ENCODE data around the gene COL1A1. TPM values are rescaled to one million over a fixed set of nuclear protein-coding genes. Genes with fewer than 3 reads are reported as not detected.

The COL1A1 gene
- 4.6 to 9.7 TPM (median 6.6 TPM) in 5 replicates for total RNA-seq (2022; extraction: Qiagen RNA extraction; ENCODE audit: low read depth)

DNA sequence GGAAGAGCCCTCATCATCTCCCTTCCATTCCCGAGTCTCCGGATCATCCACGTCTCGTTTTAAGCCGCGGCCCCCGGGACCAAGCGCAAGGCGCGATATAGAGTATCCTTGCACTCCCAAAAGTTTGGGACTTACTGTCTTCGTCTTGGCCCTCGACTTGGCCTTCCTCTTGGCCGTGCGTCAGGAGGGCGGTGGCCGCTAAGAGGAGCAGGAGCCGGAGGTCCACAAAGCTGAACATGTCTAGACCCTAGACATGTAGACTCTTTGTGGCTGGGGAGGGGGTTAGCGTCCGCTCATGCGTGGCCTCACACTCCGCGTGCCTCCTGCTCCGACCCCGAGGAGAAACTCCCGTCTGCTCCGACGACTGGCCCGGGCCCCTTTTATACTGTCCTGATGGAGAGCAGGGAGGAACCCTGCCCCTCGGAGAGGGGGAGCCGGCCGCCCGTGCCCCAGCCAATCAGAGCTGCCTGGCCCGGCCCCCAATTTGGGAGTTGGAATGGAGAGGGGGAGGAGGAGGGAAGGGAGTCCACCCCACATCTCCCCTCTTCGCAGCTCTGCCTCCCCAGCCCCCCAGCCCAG is at the start of gene COL1A1:
TSS of gene COL1A1 (minus strand) at position 356 of the 579 bp plus-strand sequence. CDS start at position 238, 118 bp downstream.

DNA sequence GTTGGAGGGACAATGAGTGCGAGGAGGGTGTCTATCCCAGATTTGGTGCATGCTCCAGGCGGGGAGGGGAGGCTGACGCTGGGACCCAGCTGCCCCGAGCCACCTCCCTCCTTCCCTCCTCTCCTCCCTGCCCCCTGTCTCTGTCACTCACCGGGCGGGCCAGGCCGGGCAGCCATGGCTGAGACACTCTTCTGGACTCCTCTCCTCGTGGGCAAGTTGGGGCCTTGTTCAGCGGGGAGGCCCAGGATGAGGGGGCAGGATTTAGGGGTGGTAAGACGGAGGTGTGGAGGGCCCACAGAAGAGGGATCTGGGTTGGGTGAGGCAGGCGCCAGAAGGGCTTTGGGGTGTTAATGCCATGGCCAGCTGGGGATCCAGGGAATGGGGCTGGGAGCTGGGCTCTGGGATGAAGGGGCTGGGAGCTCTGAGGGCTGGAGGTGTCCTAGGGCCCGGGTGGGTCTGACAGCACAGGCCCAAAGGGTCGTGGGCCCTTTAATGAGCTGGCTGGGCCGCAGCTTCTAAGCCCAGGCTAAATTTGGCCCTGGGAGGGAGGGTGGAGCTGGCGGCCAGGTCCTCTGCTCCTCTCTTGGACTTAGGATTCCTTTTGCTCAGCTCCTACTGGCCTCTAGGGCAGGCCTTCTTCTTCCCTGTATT is 35.4 kb downstream of the COL1A1 start, which contains the start of gene SGCA:
TSS of gene SGCA (plus strand) at position 139 of the 651 bp plus-strand sequence. CDS start at position 175, 36 bp downstream.

DNA sequence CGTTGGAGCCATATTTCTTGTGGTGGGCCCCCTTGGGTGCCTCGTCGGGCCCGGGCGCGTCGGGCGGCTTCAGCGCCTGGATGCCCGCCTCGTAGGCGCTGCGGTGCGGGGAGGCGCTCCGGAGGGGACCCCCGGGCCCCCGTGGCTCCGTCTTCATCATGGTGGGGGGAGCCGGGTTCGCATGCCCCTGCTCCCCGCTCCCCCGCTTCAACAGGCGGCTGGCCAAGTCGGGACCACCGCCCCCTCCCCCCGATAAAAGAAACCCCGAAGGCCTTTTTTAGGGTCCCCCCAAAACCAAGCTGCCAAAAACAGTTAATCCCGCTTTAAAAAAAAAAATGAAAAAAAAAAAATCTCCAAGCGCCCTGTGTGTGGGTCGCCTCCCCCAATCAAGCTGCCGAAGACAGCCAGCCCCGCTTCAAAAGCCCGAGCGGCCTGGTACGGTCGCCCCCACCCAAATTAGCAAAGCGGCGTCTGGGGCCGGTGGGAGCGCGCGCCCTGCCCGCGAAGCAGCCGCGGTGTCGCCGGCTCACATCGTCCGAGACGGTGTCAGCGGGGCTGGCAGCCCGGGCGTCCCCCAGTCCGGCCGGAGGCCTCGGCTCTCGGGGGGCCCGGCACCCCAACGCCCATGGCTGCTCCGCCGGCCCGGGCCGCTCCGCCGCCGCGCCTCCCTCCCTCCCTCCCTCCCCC is 50.9 kb downstream of the COL1A1 start, which contains the start of gene PPP1R9B:
TSS of gene PPP1R9B (minus strand) at position 324 of the 687 bp plus-strand sequence. CDS start at position 160, 164 bp downstream.

Other genes starting within 250 kb of the COL1A1 start
- 2.0 to 3.5 TPM (median 3.1 TPM) in 5 replicates for gene DLX4, start 232.4 kb downstream of the COL1A1 start, total RNA-seq (2022; extraction: Qiagen RNA extraction; ENCODE audit: low read depth)
- gene DLX3, start 206.4 kb downstream of the COL1A1 start, total RNA-seq (2022; extraction: Qiagen RNA extraction; ENCODE audit: low read depth): 0.05 to 0.10 TPM (median 0.10 TPM) in 4 of 5 replicates, not detected in the other
- 435 to 522 TPM (median 487 TPM) in 5 replicates for gene ITGA3, start 145.5 kb downstream of the COL1A1 start, total RNA-seq (2022; extraction: Qiagen RNA extraction; ENCODE audit: low read depth)
- 13.5 to 20.1 TPM (median 18.4 TPM) in 5 replicates for gene PDK2, start 106.3 kb downstream of the COL1A1 start, total RNA-seq (2022; extraction: Qiagen RNA extraction; ENCODE audit: low read depth)
- 0.18 to 0.88 TPM (median 0.38 TPM) in 5 replicates for gene SAMD14, start 71.5 kb downstream of the COL1A1 start, total RNA-seq (2022; extraction: Qiagen RNA extraction; ENCODE audit: low read depth)
- gene PPP1R9B, start 51.0 kb downstream of the COL1A1 start, total RNA-seq (2022; extraction: Qiagen RNA extraction; ENCODE audit: low read depth): 44.5 to 63.0 TPM (median 59.3 TPM) in 5 replicates
- 1.1 to 2.3 TPM (median 2.0 TPM) in 4 of 5 replicates, not detected in the other for gene SGCA, start 35.6 kb downstream of the COL1A1 start, total RNA-seq (2022; extraction: Qiagen RNA extraction; ENCODE audit: low read depth)
- gene TMEM92, start 72.8 kb upstream of the COL1A1 start, total RNA-seq (2022; extraction: Qiagen RNA extraction; ENCODE audit: low read depth): 21.2 to 28.6 TPM (median 23.5 TPM) in 5 replicates
- gene XYLT2, start 144.5 kb upstream of the COL1A1 start, total RNA-seq (2022; extraction: Qiagen RNA extraction; ENCODE audit: low read depth): 18.9 to 23.7 TPM (median 21.4 TPM) in 5 replicates
- 137 to 172 TPM (median 142 TPM) in 5 replicates for gene MRPL27, start 171.6 kb upstream of the COL1A1 start, total RNA-seq (2022; extraction: Qiagen RNA extraction; ENCODE audit: low read depth)
- 13.9 to 16.5 TPM (median 14.9 TPM) in 5 replicates for gene EME1, start 171.6 kb upstream of the COL1A1 start, total RNA-seq (2022; extraction: Qiagen RNA extraction; ENCODE audit: low read depth)
- 223 to 243 TPM (median 236 TPM) in 5 replicates for gene LRRC59, start 195.9 kb upstream of the COL1A1 start, total RNA-seq (2022; extraction: Qiagen RNA extraction; ENCODE audit: low read depth)
- 10.0 to 15.4 TPM (median 14.3 TPM) in 5 replicates for gene ACSF2, start 224.6 kb upstream of the COL1A1 start, total RNA-seq (2022; extraction: Qiagen RNA extraction; ENCODE audit: low read depth)

Data from A549 treated with RU486 at 1 μM for 4 hours (cell line).